Erythroblast (primary cell): ENCODE results near the gene ARHGAP8.

Experiments
- GATA1 ChIP-seq: IDR thresholded peaks from 2 replicates; pipeline ENCODE4 v1.6.1; 2011; ENCODE audit warnings: low read depth, mild to moderate bottlenecking, control low read depth, low read length, moderate library complexity
- POLR2A ChIP-seq: IDR thresholded peaks from 2 replicates; pipeline ENCODE4 v1.6.1; 2011; ENCODE audit warnings: mild to moderate bottlenecking, low read length

GRCh38 chr22:44884968-44885805, 132.8 kb downstream of the ARHGAP8 start:
- TF ChIP-seq POLR2A (no peak), GATA1 (no peak)
